NCI-H2107 treated with DMSO at 0.1 percent for 48 hours (cell line): ENCODE data around the gene NEXMIF.
"Not testable (repeated sequence)": the region's sequence is repeated elsewhere in the genome, so short reads cannot be mapped to it uniquely, and the experiment has no call there.

Experiments
- DNase-seq: peaks from one replicate; lab custom pipeline; 2025; ENCODE audit not compliant: unreplicated experiment; lab: John Stamatoyannopoulos, UW

The NEXMIF gene

GRCh38 chrX:74925225-74926088 is at the start of gene NEXMIF:
Gene NEXMIF (minus strand): TSS chrX:74925452.
- peak; percentile 21 for DNase-seq

GRCh38 chrX:74961962-74962361 is 36.7 kb upstream of the NEXMIF start:
- DNase-seq: not testable (repeated sequence)

- DNase-seq: no peak
These were observed 24.5 kb upstream of the NEXMIF start for GRCh38 chrX:74949717-74950116.

GRCh38 chrX:74940414-74940813 is 15.2 kb upstream of the NEXMIF start:
- no peak for DNase-seq

GRCh38 chrX:74931214-74931613 is 6.0 kb upstream of the NEXMIF start:
- no peak for DNase-seq

- peak; percentile 21 for DNase-seq
These were observed 615 bp downstream of the NEXMIF start for GRCh38 chrX:74924449-74925224.

- DNase-seq: no peak
These were observed 1.3 kb downstream of the NEXMIF start for GRCh38 chrX:74923942-74924448.

- no peak for DNase-seq
These were observed 2.2 kb downstream of the NEXMIF start for GRCh38 chrX:74922922-74923543.

- no peak for DNase-seq
These were observed 13.8 kb downstream of the NEXMIF start for GRCh38 chrX:74911494-74911893.

GRCh38 chrX:74906417-74906816 is 18.8 kb downstream of the NEXMIF start:
- DNase-seq: no peak

- DNase-seq: no peak
These were observed 22.4 kb downstream of the NEXMIF start for GRCh38 chrX:74902806-74903205.

GRCh38 chrX:74892561-74892960 is 32.7 kb downstream of the NEXMIF start:
- DNase-seq: no peak

GRCh38 chrX:74890676-74891430 is 34.4 kb downstream of the NEXMIF start:
- DNase-seq: no peak

- not testable (repeated sequence) for DNase-seq
These were observed 42.9 kb downstream of the NEXMIF start for GRCh38 chrX:74882383-74882782.

GRCh38 chrX:74865725-74866124 is 59.5 kb downstream of the NEXMIF start:
- no peak for DNase-seq

GRCh38 chrX:74853255-74853654 is 72.0 kb downstream of the NEXMIF start:
- no peak for DNase-seq

GRCh38 chrX:74835566-74835965 is 89.7 kb downstream of the NEXMIF start:
- no peak for DNase-seq

- not testable (repeated sequence) for DNase-seq
These were observed 105.5 kb downstream of the NEXMIF start for GRCh38 chrX:74819797-74820196.

- DNase-seq: no peak
These were observed 110.6 kb downstream of the NEXMIF start for GRCh38 chrX:74814681-74815080.

GRCh38 chrX:74804574-74804973 is 120.7 kb downstream of the NEXMIF start:
- no peak for DNase-seq

- no peak for DNase-seq
These were observed 125.2 kb downstream of the NEXMIF start for GRCh38 chrX:74800062-74800461.
